Natural killer cell (primary cell): ENCODE measurements around the gene RIMKLA. TPM values are rescaled to one million over a fixed set of nuclear protein-coding genes. Genes with fewer than 3 reads are reported as not detected.

ENCODE experiments used
- ATAC-seq, 3 donors: fragments of 150-1000 bp in 2 of 3; fragments of 200-7000 bp in 1 of 3; cut with Tn5 transposase; 1 replicate in 1 of 3; 2 replicates in 2 of 3; pipeline ENCODE4 v1.10.0; 2021; ENCODE audit warnings: mild to moderate bottlenecking in 2 of 3, moderate library complexity in 2 of 3
- DNase-seq, 2 donors: peaks; one replicate each; pipeline versions ENCODE4 v3.0.0 to v3.0.0-alpha.2; 2013 to 2021; ENCODE audit warnings: mixed read lengths in 1 of 2
- H3K27ac ChIP-seq: one replicate; pipeline ENCODE4 v1.5.1; 2013; ENCODE audit warnings: mild to moderate bottlenecking, low read length
- H3K27me3 ChIP-seq: one replicate; pipeline ENCODE4 v1.6.1; 2013; ENCODE audit warnings: low read length; ENCODE audit not compliant: control insufficient read depth, insufficient read depth
- H3K36me3 ChIP-seq: one replicate; pipeline ENCODE4 v1.6.1; 2013; ENCODE audit warnings: low read length; ENCODE audit not compliant: control insufficient read depth, insufficient read depth
- H3K4me1 ChIP-seq: one replicate; pipeline ENCODE4 v1.6.1; 2013; ENCODE audit warnings: low read length; ENCODE audit not compliant: control insufficient read depth, insufficient read depth
- H3K4me3 ChIP-seq: one replicate; pipeline ENCODE4 v1.5.1; 2013; ENCODE audit warnings: low read length
- H3K9me3 ChIP-seq: one replicate; pipeline ENCODE4 v1.6.1; 2013; ENCODE audit warnings: low read length; ENCODE audit not compliant: control insufficient read depth, insufficient read depth
- H3K27ac Mint-ChIP-seq, 2 donors: one replicate each; pipeline ENCODE4 v1.8.0; 2022; ENCODE audit warnings: mild to moderate bottlenecking in 2 of 2, mixed read lengths in 2 of 2, moderate library complexity in 1 of 2
- H3K27me3 Mint-ChIP-seq, 2 donors: one replicate each; pipeline ENCODE4 v1.8.0; 2022; ENCODE audit warnings: low read depth in 2 of 2, mixed read lengths in 2 of 2
- H3K36me3 Mint-ChIP-seq: one replicate; pipeline ENCODE4 v1.8.0; 2022; ENCODE audit warnings: mixed read lengths
- H3K4me1 Mint-ChIP-seq, 2 donors: one replicate each; pipeline ENCODE4 v1.8.0; 2022; ENCODE audit warnings: mixed read lengths in 2 of 2
- H3K4me3 Mint-ChIP-seq: one replicate; pipeline ENCODE4 v1.8.0; 2022; ENCODE audit warnings: mild to moderate bottlenecking, moderate library complexity, mixed read lengths
- H3K9me3 Mint-ChIP-seq, 2 donors: one replicate each; pipeline ENCODE4 v1.8.0; 2022; ENCODE audit warnings: mixed read lengths in 2 of 2
- WGBS: methylation state at CpG from one replicate; pipeline ENCODE4 v1.1.7; 2013; ENCODE audit warnings: missing lambda C conversion rate; ENCODE audit not compliant: insufficient coverage; 5-methylcytosine and 5-hydroxymethylcytosine counted together
- intact Hi-C: fragments of 100-400 bp; cut with micrococcal nuclease; formaldehyde crosslinking; loops from one replicate; pipeline ENCODE4 v1.14.2; 2022
- total RNA-seq, 4 donors: library from RNA; stranded (reverse); fragments of 120-200 nt in 1 of 4; gene quantifications; one replicate each; pipeline versions ENCODE4 v1.2.3 to v1.2.4, GENCODE V29; 2013 to 2022
- TF ChIP-seq, protein P1 (sequence below): fragments of 200-600 bp; IDR thresholded peaks from one replicate; pipeline ENCODE4 v1.8.0; 2022; ENCODE audit warnings: antibody characterized with exemption

RIMKLA gene
- total RNA-seq, 3 donors from 2014 or later (not counting 1 experiment from before 2014, with no cell fraction given), result 0.13 to 0.45 (median 0.39) TPM

DNA sequence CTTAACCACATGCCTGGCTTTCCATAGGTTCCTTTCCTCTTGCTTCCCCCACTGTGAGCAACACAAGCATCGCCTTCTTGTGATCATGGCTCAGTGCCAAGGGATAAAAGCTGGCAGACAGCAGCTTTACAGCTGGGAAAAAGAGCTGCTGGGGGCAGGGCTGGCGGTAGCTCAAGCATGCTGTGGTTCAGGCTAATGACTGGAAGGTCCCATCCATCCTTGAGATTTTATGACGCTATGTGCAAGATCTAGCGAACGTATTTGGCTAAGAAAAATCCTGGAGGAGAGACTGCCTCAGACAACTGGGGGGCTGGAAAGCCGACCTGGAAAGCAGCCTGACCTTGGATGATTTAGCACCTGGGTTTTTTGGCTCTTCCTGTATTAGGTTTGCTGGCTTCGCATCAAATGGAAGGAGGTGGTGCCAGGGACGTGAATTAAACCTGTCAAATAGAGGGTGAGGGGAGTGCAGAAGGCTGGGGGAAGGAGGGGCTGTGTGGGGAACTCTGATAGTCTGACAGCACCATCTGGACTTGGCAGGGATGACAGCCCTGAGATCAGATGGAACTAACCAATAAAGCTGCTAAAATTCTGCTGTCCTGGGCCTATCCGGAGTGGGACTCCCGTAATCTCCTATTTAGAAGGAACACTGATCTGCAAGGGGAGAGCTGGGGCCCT is 40.5 kb downstream of the RIMKLA start:
- no peak overlapping the region for H3K4me3 ChIP-seq
- Mint-ChIP-seq H3K4me1 (peaks cover 5% of the 10 kb centered on the region in 2 donors), H3K4me3 (no peak overlapping the region), H3K9me3 (no peaks in the 10 kb centered on the region), H3K36me3 (no peaks in the 10 kb centered on the region), H3K27ac (no peak overlapping the region), H3K27me3 (peaks cover 10 to 32% of the 10 kb centered on the region in 2 donors)
- H3K4me1 ChIP-seq, result peaks cover 4% of the 10 kb centered on the region
- WGBS, result 51% methylated on average over 10 of the region's 10 CpGs
- no peaks in the 10 kb centered on the region for H3K36me3 ChIP-seq
- no peaks in the 10 kb centered on the region for H3K27me3 ChIP-seq
- no peak for ATAC-seq
- H3K9me3 ChIP-seq, result no peaks in the 10 kb centered on the region
- H3K27ac ChIP-seq, result no peak overlapping the region
- DNase-seq, result no peak
- intact Hi-C loops, result no loop called here
- TF ChIP-seq, protein P1, sequence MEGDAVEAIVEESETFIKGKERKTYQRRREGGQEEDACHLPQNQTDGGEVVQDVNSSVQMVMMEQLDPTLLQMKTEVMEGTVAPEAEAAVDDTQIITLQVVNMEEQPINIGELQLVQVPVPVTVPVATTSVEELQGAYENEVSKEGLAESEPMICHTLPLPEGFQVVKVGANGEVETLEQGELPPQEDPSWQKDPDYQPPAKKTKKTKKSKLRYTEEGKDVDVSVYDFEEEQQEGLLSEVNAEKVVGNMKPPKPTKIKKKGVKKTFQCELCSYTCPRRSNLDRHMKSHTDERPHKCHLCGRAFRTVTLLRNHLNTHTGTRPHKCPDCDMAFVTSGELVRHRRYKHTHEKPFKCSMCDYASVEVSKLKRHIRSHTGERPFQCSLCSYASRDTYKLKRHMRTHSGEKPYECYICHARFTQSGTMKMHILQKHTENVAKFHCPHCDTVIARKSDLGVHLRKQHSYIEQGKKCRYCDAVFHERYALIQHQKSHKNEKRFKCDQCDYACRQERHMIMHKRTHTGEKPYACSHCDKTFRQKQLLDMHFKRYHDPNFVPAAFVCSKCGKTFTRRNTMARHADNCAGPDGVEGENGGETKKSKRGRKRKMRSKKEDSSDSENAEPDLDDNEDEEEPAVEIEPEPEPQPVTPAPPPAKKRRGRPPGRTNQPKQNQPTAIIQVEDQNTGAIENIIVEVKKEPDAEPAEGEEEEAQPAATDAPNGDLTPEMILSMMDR, result no peak

DNA sequence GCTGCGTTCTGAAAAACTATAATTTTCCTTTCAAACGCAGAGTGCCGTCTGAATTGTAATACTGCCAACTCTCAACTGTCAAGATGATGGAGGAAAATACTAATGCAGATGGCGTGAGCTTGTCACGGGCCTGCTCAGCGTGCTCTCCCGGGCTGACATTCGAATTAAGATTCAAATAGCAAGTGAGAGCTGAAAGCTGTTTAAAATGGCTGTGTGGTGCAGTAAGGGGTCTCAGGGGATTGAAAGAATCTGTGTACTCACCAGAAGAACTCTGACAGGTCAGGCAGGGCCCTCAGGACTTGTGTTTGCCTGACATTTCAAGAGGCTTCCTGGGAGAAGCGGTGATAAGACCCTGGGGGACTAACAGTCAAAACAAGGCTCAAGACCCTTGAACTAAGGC is 42.1 kb downstream of the RIMKLA start:
- Histone ChIP-seq H3K4me3 (no peak overlapping the region), H3K27ac (no peak overlapping the region), H3K27me3 (no peaks in the 10 kb centered on the region), H3K36me3 (no peaks in the 10 kb centered on the region), H3K9me3 (no peaks in the 10 kb centered on the region), H3K4me1 (peaks cover 4% of the 10 kb centered on the region)
- no peaks in the 10 kb centered on the region for H3K36me3 Mint-ChIP-seq
- H3K4me3 Mint-ChIP-seq, result no peak overlapping the region
- no peak for DNase-seq
- 92% methylated on average over 9 of the region's 9 CpGs for WGBS
- H3K9me3 Mint-ChIP-seq, result no peaks in the 10 kb centered on the region
- intact Hi-C loops, result no loop called here
- H3K27me3 Mint-ChIP-seq, result peaks cover 10 to 32% of the 10 kb centered on the region in 2 donors
- no peak for ATAC-seq
- peaks cover 5% of the 10 kb centered on the region in 2 donors for H3K4me1 Mint-ChIP-seq
- TF ChIP-seq, protein P1, result no peak
- no peak overlapping the region for H3K27ac Mint-ChIP-seq

GRCh38 chr1:42423681-42424080 is 43.1 kb downstream of the RIMKLA start:
- no peaks in the 10 kb centered on the region for H3K36me3 Mint-ChIP-seq
- H3K4me3 Mint-ChIP-seq, result no peak overlapping the region
- H3K27me3 Mint-ChIP-seq, result peaks cover 10 to 32% of the 10 kb centered on the region in 2 donors
- intact Hi-C loops, result no loop called here
- Histone ChIP-seq H3K9me3 (no peaks in the 10 kb centered on the region), H3K27ac (no peak overlapping the region), H3K36me3 (no peaks in the 10 kb centered on the region), H3K27me3 (no peaks in the 10 kb centered on the region), H3K4me3 (no peak overlapping the region), H3K4me1 (peaks cover 4% of the 10 kb centered on the region)
- TF ChIP-seq, protein P1, result no peak
- H3K4me1 Mint-ChIP-seq, result peaks cover 5% of the 10 kb centered on the region in 2 donors
- no peaks in the 10 kb centered on the region for H3K9me3 Mint-ChIP-seq
- no peak overlapping the region for H3K27ac Mint-ChIP-seq
- DNase-seq (no peak), ATAC-seq (no peak)
- 91% methylated on average over 3 of the region's 3 CpGs for WGBS

GRCh38 chr1:42424201-42424600 is 43.6 kb downstream of the RIMKLA start:
- Mint-ChIP-seq H3K36me3 (no peaks in the 10 kb centered on the region), H3K4me3 (no peak overlapping the region), H3K27ac (no peak overlapping the region), H3K4me1 (peaks cover 5% of the 10 kb centered on the region in 2 donors), H3K27me3 (peaks cover 10 to 32% of the 10 kb centered on the region in 2 donors), H3K9me3 (no peaks in the 10 kb centered on the region)
- H3K27me3 ChIP-seq, result no peaks in the 10 kb centered on the region
- DNase-seq (no peak), ATAC-seq (no peak)
- H3K4me3 ChIP-seq, result no peak overlapping the region
- intact Hi-C loops, result no loop called here
- WGBS, result 89% methylated on average over 4 of the region's 4 CpGs
- H3K4me1 ChIP-seq, result peaks cover 4% of the 10 kb centered on the region
- no peaks in the 10 kb centered on the region for H3K36me3 ChIP-seq
- TF ChIP-seq, protein P1, result no peak
- H3K9me3 ChIP-seq, result no peaks in the 10 kb centered on the region
- no peak overlapping the region for H3K27ac ChIP-seq
